Superior temporal gyrus (tissue), 1 donor: ENCODE data around the gene XRCC6.
A peak's percentile ranks its signal among the peaks of the same experiment; 100 is the strongest.
"Not testable (repeated sequence)": the region's sequence is repeated elsewhere in the genome, so short reads cannot be mapped to it uniquely, and the experiment has no call there.

Source experiments
- DNase-seq: peaks from one replicate; pipeline ENCODE4 v3.0.0-alpha.2; 2016; ENCODE audit errors: extremely low spot score

Gene XRCC6

DNA sequence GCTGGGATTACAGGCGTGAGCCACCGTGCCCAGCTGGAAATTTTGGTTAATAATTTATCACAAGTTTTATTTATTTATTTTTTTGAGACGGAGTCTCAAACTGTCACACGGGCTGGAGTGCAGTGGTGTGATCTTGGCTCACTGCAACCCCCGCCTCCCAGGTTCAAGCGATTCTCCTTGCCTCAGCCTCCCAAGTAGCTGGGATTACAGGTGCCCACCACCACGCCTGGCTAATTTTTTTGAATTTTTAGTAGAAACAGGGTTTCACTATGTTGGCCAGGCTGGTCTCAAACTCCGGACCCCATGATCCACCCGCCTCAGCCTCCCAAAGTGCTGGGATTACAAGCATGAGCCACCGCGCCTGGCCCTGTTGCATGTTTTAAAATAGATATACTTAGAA, 65.8 kb downstream of the XRCC6 start:
- DNase-seq = not testable (repeated sequence)

DNA sequence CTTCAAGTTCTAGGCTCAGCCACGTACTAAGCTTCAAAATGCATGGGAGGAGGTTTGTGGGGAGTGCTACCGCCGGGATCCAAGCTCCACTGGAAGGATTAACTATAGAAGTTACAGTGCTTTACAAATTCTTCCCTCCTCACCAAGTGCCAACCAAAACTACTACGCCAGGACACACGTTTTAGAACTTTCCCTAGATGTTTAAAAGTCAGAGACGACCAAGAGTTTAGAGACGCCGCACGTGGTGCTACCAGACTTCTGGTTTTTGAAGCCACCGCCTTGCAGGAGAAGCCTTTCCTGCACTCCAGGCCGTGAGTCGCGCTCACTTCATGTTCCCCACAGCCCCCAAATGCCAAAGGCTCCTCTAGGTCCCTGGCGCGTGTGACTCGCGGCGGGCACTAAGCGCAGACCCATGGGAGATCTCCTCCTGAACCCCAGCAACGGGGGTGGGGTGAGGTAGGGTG, 66.8 kb downstream of the XRCC6 start:
- DNase-seq = no peak

DNA sequence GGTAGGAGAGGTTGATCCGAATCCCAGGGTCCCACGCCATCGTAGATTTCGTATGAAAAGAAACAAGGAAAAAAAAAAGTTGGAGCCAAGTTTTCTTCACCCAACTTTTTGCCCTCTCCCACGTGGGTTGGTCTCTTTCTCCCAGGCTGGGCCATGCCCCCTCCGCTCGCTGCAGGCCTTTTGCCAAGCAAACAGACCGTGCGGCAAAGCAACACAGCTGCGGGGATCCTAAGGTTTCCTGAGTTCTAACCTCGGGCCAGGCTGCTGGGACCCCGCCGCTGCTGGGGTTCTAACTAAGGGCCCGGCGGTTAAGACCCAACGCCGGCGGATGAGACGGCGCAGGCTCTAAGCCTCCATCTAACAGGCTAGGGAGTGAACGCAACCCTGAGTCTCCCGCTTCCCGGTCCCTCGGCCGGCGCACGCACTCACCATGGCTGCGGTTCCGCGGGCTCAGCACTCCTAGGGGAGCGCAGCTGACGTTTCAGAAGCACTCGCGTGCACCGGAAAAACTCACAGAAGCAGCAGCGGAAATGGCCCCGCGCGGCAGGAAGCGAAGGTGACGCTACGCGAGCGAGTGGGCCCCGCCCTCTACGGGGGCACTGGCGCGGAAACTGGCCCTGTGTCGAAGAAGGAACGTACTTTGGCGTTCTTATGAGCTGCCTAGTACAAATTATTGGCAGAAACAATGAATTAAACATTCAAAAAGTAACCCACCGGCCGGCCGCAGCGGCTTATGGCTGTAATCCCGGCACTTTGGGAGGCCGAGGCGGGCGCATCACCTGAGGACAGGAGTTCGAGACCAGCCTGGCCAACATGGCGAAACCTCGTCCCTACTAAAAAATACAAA, 67.5 kb downstream of the XRCC6 start, which contains the start of gene SNU13:
SNU13 (minus strand) TSS at position 503 of the 847 bp plus-strand sequence; CDS start at position 432, 71 bp downstream.
- peak; percentile 95 for DNase-seq

DNA sequence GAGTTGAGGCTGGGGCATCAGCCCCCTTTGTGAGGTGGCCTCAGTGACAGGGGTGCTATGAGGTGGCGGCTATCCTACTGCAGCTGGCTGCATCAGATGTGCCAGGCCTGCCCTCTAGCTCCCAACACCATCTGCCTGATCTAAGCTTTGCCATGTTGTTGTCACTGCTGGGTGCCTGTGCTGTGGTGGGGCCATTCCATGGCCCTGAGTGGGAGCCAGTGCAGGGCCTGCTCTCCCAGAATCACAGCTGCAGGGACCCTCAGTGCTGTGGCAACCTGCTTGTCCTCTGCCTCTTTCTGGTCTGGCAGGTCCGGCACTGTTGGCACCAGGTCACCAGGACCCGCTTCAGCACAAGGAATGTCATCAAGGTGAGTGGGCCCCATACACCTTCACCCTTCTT, 69.4 kb downstream of the XRCC6 start:
- DNase-seq = no peak

DNA sequence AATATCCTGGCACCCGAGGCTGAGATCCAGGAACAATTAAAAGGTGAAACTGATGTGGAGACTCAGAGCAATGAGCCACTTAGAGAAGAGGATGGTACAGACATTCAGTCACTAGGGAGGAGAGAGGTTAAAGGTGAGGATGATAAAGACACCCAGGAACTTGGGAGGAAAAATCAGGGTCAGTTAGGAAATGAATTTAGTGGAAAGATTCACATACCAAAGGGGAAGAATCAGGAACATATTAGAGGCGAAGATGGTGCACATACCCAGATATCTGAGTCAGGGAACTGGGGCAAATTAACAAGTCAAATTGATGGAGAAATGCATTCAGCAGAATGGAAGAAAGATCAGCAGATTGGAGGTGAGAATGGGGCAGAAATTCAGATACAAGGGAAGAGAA, 74.1 kb downstream of the XRCC6 start:
- no peak for DNase-seq

DNA sequence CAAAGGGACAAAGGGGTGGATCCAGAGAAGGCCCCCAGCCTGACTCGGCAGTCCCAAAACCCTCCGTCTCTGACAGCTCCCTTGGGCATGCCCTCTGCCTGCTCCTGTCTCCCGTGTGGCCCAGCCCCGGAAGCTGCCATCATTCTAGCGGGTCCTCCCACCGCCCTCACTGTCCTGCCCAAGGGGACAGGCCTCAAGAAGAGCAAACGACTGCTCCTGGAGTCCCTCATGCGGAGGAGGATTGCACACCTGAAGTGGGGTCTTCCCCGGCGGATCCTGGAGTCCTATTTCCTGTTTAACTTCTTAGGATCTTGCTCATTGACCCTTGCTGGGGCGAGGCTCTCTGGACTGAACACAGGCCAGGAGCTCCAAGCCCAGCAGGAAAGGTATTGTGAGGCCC, 75.6 kb downstream of the XRCC6 start:
- DNase-seq = no peak

DNA sequence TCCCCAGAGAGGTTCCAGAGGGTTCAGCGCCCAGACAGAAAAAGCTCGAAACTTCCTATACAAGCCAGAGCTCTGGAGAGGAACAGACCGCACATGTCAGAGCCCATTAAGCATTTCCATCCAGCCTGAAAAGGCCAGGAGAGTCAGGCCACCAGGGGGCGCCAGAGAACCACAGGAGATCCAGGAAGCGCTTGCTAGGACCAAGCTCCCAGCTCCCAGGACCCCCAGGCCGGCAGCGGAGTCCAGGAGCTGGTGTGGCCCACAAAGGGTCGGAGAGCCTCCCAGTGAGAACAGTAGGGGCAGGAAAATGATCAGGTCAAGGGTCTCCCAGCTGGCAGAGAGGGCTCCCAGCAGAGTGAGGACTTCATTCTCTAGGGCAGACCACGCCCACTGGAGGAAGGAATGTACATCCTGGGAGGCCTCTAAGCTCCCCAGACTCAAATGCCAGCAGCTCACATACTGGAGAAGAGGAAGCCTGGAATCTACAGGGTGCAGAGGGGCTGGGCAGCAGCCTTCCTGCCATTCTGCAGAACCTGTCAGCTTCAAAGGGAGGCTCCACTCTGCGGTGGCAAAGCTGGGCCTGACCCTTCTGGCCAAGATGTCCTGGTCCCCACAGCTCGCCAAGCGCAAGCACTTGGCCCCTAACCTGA, 76.2 kb downstream of the XRCC6 start:
- peak; percentile 95 for DNase-seq

DNA sequence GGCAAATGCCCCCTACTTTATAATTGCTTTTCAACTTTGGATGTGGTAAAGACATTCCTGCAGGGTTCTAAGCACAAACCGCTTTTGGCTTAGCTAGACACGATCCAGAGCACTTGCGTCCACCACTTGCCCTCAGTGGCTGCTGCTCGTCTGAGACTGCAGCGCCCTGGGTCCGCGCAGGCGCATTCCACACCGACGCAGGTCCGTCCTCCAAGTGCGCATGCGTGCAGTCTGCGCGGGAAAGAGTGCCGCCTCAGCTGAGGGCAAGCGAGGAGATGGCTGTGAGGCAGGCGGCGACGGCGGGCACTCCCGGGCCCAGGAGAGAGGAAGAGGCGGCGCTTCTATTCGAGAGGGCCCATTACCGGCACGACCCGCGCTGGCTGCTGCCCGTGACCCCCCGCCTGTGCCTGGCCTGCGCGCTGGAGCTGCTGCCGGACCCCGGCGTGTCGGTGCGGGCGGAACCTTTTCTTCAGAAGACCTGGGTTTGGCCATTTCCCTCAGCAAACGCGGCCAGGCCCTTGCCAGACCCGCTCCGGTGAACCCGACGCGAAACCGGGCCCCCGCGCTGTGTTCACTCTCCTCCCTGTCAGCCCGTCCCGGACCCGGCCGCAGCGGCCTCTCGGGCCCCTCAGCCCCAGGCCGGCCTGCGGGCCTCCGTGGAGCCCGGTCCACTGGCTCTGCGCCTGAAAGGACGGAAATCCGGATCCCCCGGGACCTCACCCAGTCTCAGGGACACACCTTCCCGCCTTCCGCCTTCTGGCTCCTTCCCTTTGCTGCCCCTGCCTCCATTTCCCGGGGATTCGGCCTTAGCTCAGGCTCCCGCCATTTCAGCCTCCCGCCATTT, 78.4 kb downstream of the XRCC6 start, which contains the start of gene MEI1:
MEI1 (plus strand) TSS at position 240 of the 844 bp plus-strand sequence; CDS start at position 276, 36 bp downstream.
- DNase-seq = peak; percentile 89

DNA sequence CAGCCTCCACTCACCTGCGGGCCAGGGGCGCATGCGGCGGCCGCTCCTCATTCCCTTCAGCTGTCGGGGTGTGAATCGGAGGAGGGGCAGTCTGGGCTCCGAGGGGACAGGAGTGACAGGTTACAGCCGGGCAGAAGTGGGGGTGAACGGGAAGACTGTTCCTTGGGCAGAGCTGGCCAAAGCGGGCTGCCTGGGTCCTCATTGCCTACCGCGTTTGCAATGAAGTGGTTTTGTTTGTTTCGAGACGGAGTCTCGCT, 78.9 kb downstream of the XRCC6 start:
- DNase-seq = no peak

DNA sequence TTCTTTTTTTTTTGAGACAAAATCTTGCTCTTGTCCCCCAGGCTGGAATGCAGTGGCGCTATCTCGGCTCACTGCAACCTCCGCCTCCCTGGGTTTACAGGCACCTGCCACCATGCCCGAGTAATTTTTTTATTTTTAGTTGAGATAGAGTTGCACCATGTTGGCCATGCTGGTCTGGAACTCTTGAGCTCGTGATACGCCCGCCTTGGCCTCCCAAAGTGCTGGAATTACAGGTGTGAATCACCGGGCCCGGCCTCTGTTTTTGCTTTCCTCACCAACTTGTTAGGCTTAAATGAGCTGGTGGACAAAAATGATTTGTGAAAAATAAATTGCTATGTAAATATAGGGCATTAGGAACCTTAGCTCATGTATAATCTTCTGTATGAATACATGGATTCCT, 81.7 kb downstream of the XRCC6 start:
- DNase-seq = no peak

DNA sequence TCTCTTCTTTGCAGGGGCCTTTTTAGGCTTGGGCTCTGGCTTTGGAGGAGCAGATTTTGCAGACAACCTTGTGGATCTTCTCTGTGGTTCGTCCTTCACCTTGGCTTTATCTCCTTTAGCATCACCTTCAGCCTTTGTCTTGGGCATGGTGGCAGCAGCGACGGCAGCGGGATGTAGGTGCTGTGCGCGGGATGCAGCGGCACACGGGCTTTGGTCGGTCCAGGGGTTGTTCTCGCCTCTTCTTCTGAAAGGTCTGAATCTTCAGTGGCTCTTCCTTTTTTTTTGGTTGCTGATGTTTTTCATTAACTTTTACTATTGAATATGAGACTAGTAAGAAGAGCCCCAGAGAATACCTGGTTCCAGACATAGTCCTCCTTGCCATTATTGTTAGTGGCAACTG, 88.2 kb downstream of the XRCC6 start:
- no peak for DNase-seq

DNA sequence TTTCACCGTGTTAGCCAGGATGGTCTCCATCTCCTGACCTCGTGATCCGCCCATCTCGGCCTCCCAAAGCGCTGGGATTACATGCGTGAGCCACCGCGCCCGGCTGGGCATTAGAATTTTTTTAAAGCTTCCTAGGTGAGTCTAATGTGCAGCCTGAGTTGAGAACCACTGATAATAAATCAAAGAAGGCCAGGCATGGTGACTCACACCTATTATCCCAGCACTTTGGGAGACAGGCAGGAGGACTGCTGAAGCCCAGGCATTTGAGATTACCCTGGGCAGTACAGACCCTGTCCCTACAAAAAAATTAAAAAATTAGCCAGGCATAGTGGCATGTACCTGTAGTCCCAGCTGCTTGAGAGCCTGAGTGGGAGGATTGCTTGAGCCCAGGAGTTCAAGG, 91.9 kb downstream of the XRCC6 start:
- DNase-seq = no peak
